Keratinocyte (primary cell): ENCODE measurements around the gene ANKRD45. TPM values are rescaled to one million over a fixed set of nuclear protein-coding genes. Genes with fewer than 3 reads are reported as not detected.
A peak's percentile ranks its signal among the peaks of the same experiment; 100 is the strongest.
"Not testable (repeated sequence)": the region's sequence is repeated elsewhere in the genome, so short reads cannot be mapped to it uniquely, and the experiment has no call there.

ENCODE experiments used
- DNase-seq: peaks from one replicate; pipeline ENCODE4 v3.0.0-alpha.2; 2011; ENCODE audit warnings: low read depth, missing footprints, low spot score
- FAIRE-seq: peaks from 2 replicates; lab custom pipeline; 2011; peaks lifted over from hg19 to GRCh38; lab: Jason Lieb, UNC
- H2AFZ ChIP-seq: 2 replicates; pipeline ENCODE4 v1.6.0; 2012; ENCODE audit warnings: low read length, control low read depth, inconsistent platforms; ENCODE audit not compliant: control insufficient read depth
- H3K27ac ChIP-seq: 2 replicates; pipeline ENCODE4 v1.5.1; 2011; ENCODE audit warnings: low read length; ENCODE audit not compliant: control insufficient read depth, insufficient read depth
- H3K27me3 ChIP-seq: 3 replicates; pipeline ENCODE4 v1.6.0; 2011; ENCODE audit warnings: low read length; ENCODE audit not compliant: control insufficient read depth, insufficient read depth; ENCODE audit errors: extremely low read depth
- H3K36me3 ChIP-seq, 2 experiments: 2 replicates in 1 of 2; 3 replicates in 1 of 2; pipeline ENCODE4 v1.5.1; 2011; ENCODE audit warnings: low read length in 2 of 2, mild to moderate bottlenecking in 1 of 2; ENCODE audit not compliant: control insufficient read depth in 2 of 2, insufficient read depth in 2 of 2; ENCODE audit errors: extremely low read depth in 1 of 2
- H3K4me1 ChIP-seq: 3 replicates; pipeline ENCODE4 v1.5.1; 2011; ENCODE audit warnings: low read length; ENCODE audit not compliant: control insufficient read depth, insufficient read depth; ENCODE audit errors: extremely low read depth
- H3K4me2 ChIP-seq: 3 replicates; pipeline ENCODE4 v1.6.0; 2011; ENCODE audit warnings: low read depth, low read length; ENCODE audit not compliant: control insufficient read depth, insufficient read depth; ENCODE audit errors: extremely low read depth
- H3K4me3 ChIP-seq, 3 experiments: fragments of 200-600 bp in 1 of 3; sonication (generic) in 1 of 3; 2 replicates in 2 of 3; 3 replicates in 1 of 3; pipeline ENCODE4 v1.5.1; 2011 to 2016; ENCODE audit warnings: low read length in 3 of 3, mild to moderate bottlenecking in 3 of 3, control low read depth in 2 of 3, inconsistent platforms in 1 of 3, low read depth in 1 of 3, mixed read lengths in 1 of 3, mixed run types in 1 of 3, moderate library complexity in 1 of 3; ENCODE audit not compliant: control insufficient read depth in 2 of 3, insufficient read depth in 2 of 3; ENCODE audit errors: extremely low read depth in 1 of 3
- H3K79me2 ChIP-seq: 2 replicates; pipeline ENCODE4 v1.6.0; 2012; ENCODE audit warnings: low read length; ENCODE audit not compliant: control insufficient read depth, insufficient read depth
- H3K9ac ChIP-seq: 3 replicates; pipeline ENCODE4 v1.6.0; 2011; ENCODE audit warnings: low read length; ENCODE audit not compliant: control insufficient read depth, insufficient read depth; ENCODE audit errors: extremely low read depth
- H3K9me1 ChIP-seq: 3 replicates; pipeline ENCODE4 v1.6.0; 2011; ENCODE audit warnings: low read length; ENCODE audit not compliant: control insufficient read depth, insufficient read depth; ENCODE audit errors: extremely low read depth
- H3K9me3 ChIP-seq: 2 replicates; pipeline ENCODE4 v1.5.1; 2012; ENCODE audit warnings: low read depth, low read length; ENCODE audit not compliant: control insufficient read depth
- H4K20me1 ChIP-seq: 3 replicates; pipeline ENCODE4 v1.6.0; 2011; ENCODE audit warnings: low read length; ENCODE audit not compliant: control insufficient read depth, insufficient read depth; ENCODE audit errors: extremely low read depth
- EZH2 ChIP-seq: IDR thresholded peaks from one replicate; pipeline ENCODE4 v1.6.1; 2012; ENCODE audit warnings: inconsistent platforms, mild to moderate bottlenecking, low read length, moderate library complexity
- dilution Hi-C: fragments of 300-500 bp; cut with MboI; formaldehyde crosslinking; loops from one replicate; pipeline ENCODE4 v1.7.0; 2020; ENCODE audit warnings: low sequenced_read_pairs; ENCODE audit not compliant: extremely low pct_ligation_motif_present
- polyA plus RNA-seq, 5 experiments: library from polyadenylated mRNA; depleted of rRNA in 3 of 5; stranded (reverse) in 3 of 5; stranded (forward) in 1 of 5; unstranded in 1 of 5; fragments of >200 nt; gene quantifications; 1 replicate in 1 of 5; 2 replicates in 3 of 5; 3 replicates in 1 of 5; pipeline versions ENCODE4 v1.2.1 to v1.2.3, GENCODE V29; 2011 to 2012; ENCODE audit warnings: missing spikeins in 2 of 5, low read depth in 1 of 5, low replicate concordance in 1 of 5
- TF ChIP-seq, protein P1 (sequence below), 3 experiments: IDR thresholded peaks in 1 of 3; conservative IDR thresholded peaks in 1 of 3; optimal IDR thresholded peaks in 1 of 3; 2 replicates in 2 of 3; 3 replicates in 1 of 3; pipeline versions ENCODE3 to v1.5.1; 2011; ENCODE audit warnings: low read length in 3 of 3, mild to moderate bottlenecking in 3 of 3, moderate library complexity in 2 of 3, control low read depth in 1 of 3, inconsistent platforms in 1 of 3; ENCODE audit not compliant: insufficient read depth in 2 of 3; ENCODE audit errors: extremely low read depth in 1 of 3

The ANKRD45 gene
- polyA plus RNA-seq, 1 donor (not counting 4 experiments of a cell fraction or from before 2014, with no cell fraction given): 0.18 TPM

- H2AFZ ChIP-seq: no peak overlapping the region
- H3K79me2 ChIP-seq: no peaks in the 10 kb centered on the region
- no peak overlapping the region for H3K9ac ChIP-seq
- no peak overlapping the region for H3K27ac ChIP-seq
- H3K4me3 ChIP-seq: no peak overlapping the region
- no peak for DNase-seq
- dilution Hi-C loops: no loop called here
- no peak for FAIRE-seq
- TF ChIP-seq, protein P1, sequence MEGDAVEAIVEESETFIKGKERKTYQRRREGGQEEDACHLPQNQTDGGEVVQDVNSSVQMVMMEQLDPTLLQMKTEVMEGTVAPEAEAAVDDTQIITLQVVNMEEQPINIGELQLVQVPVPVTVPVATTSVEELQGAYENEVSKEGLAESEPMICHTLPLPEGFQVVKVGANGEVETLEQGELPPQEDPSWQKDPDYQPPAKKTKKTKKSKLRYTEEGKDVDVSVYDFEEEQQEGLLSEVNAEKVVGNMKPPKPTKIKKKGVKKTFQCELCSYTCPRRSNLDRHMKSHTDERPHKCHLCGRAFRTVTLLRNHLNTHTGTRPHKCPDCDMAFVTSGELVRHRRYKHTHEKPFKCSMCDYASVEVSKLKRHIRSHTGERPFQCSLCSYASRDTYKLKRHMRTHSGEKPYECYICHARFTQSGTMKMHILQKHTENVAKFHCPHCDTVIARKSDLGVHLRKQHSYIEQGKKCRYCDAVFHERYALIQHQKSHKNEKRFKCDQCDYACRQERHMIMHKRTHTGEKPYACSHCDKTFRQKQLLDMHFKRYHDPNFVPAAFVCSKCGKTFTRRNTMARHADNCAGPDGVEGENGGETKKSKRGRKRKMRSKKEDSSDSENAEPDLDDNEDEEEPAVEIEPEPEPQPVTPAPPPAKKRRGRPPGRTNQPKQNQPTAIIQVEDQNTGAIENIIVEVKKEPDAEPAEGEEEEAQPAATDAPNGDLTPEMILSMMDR (optimal IDR thresholded peaks at IDR 0.05 in 1 of 3, IDR thresholded peaks at IDR 0.05 in 1 of 3, conservative IDR thresholded peaks at IDR 0.05 in 1 of 3; ENCODE audit: extremely low read depth in 1 of 3, insufficient read depth in 2 of 3, low read length in 3 of 3): no peak
- no peak for TF ChIP-seq EZH2
- H3K27me3 ChIP-seq: no peaks in the 10 kb centered on the region
- no peak overlapping the region for H3K4me2 ChIP-seq
- no peaks in the 10 kb centered on the region for H3K9me3 ChIP-seq
- no peaks in the 10 kb centered on the region for H3K9me1 ChIP-seq
- H4K20me1 ChIP-seq: no peaks in the 10 kb centered on the region
- H3K4me1 ChIP-seq: no peaks in the 10 kb centered on the region
- H3K36me3 ChIP-seq: no peaks in the 10 kb centered on the region
Observed at GRCh38 chr1:173648880-173649605, 20.6 kb downstream of the ANKRD45 start.

GRCh38 chr1:173646656-173647055 lies 23.0 kb downstream of the ANKRD45 start:
- Histone ChIP-seq H3K9ac (no peak overlapping the region), H3K4me2 (no peak overlapping the region), H3K4me3 (no peak overlapping the region), H3K79me2 (no peaks in the 10 kb centered on the region), H3K9me1 (no peaks in the 10 kb centered on the region), H3K4me1 (peaks cover 4% of the 10 kb centered on the region), H4K20me1 (no peaks in the 10 kb centered on the region), H3K36me3 (no peaks in the 10 kb centered on the region), H3K27me3 (no peaks in the 10 kb centered on the region), H3K9me3 (peaks cover 2% of the 10 kb centered on the region), H3K27ac (no peak overlapping the region), H2AFZ (peak overlapping the region; percentile 83)
- dilution Hi-C loops: no loop called here
- DNase-seq (no peak), FAIRE-seq (peak; percentile 57)
- TF ChIP-seq, protein P1 (optimal IDR thresholded peaks at IDR 0.05 in 1 of 3, IDR thresholded peaks at IDR 0.05 in 1 of 3, conservative IDR thresholded peaks at IDR 0.05 in 1 of 3; ENCODE audit: extremely low read depth in 1 of 3, insufficient read depth in 2 of 3, low read length in 3 of 3): no peak
- TF ChIP-seq EZH2: no peak

- not testable (repeated sequence) for H2AFZ ChIP-seq
Observed at GRCh38 chr1:173642450-173643139, 27.1 kb downstream of the ANKRD45 start.

More at GRCh38 chr1:173642450-173643139, 27.1 kb downstream of the ANKRD45 start:
- FAIRE-seq: peak; percentile 85
- Histone ChIP-seq H3K9me3 (peaks cover 20% of the 10 kb centered on the region), H3K4me2 (peak overlapping the region; percentile 16), H3K27ac (peak overlapping the region; percentile 61)
- H3K36me3 ChIP-seq, H3K9ac ChIP-seq, dilution Hi-C loops, H3K4me3 ChIP-seq, H3K79me2 ChIP-seq, H3K27me3 ChIP-seq, H4K20me1 ChIP-seq, H3K4me1 ChIP-seq, H3K9me1 ChIP-seq: not testable (repeated sequence)
- DNase-seq: peak; percentile 7
